Astrocyte (in vitro differentiated cells and primary cell): ENCODE data around the gene LSM5. TPM values are rescaled to one million over a fixed set of nuclear protein-coding genes. Genes with fewer than 3 reads are reported as not detected.

ENCODE experiments used
- DNase-seq: peaks from one replicate; pipeline ENCODE4 v3.0.0-alpha.2; 2010; ENCODE audit warnings: low read depth
- FAIRE-seq: peaks from 2 replicates; lab custom pipeline; 2011; peaks lifted over from hg19 to GRCh38; lab: Jason Lieb, UNC
- H2AFZ ChIP-seq: 2 replicates; pipeline ENCODE4 v1.6.0; 2012; ENCODE audit warnings: low read depth, low read length, inconsistent platforms
- H3K27ac ChIP-seq: 2 replicates; pipeline ENCODE4 v1.5.1; 2011; ENCODE audit warnings: low read depth, low read length, inconsistent platforms
- H3K27me3 ChIP-seq: 2 replicates; pipeline ENCODE4 v1.6.0; 2011; ENCODE audit warnings: low read length, inconsistent platforms; ENCODE audit not compliant: insufficient read depth
- H3K36me3 ChIP-seq: 2 replicates; pipeline ENCODE4 v1.5.1; 2011; ENCODE audit warnings: low read length, inconsistent platforms; ENCODE audit not compliant: insufficient read depth
- H3K4me1 ChIP-seq: 2 replicates; pipeline ENCODE4 v1.5.1; 2011; ENCODE audit warnings: low read length, inconsistent platforms; ENCODE audit not compliant: insufficient read depth
- H3K4me2 ChIP-seq: 2 replicates; pipeline ENCODE4 v1.6.0; 2012; ENCODE audit warnings: low read length, inconsistent platforms
- H3K4me3 ChIP-seq: 2 replicates; pipeline ENCODE4 v1.5.1; 2011; ENCODE audit warnings: low read depth, mild to moderate bottlenecking, low read length, inconsistent platforms; ENCODE audit not compliant: insufficient read depth
- H3K79me2 ChIP-seq: 2 replicates; pipeline ENCODE4 v1.6.0; 2012; ENCODE audit warnings: mild to moderate bottlenecking, low read length, inconsistent platforms; ENCODE audit not compliant: insufficient read depth
- H3K9ac ChIP-seq: 2 replicates; pipeline ENCODE4 v1.6.0; 2012; ENCODE audit warnings: mild to moderate bottlenecking, low read length, inconsistent platforms
- H3K9me3 ChIP-seq: 2 replicates; pipeline ENCODE4 v1.5.1; 2012; ENCODE audit warnings: low read depth, mild to moderate bottlenecking, low read length, inconsistent platforms; ENCODE audit not compliant: insufficient read depth
- H4K20me1 ChIP-seq: 2 replicates; pipeline ENCODE4 v1.6.0; 2012; ENCODE audit warnings: low read length, inconsistent platforms; ENCODE audit not compliant: insufficient read depth
- H3K27ac Mint-ChIP-seq: one replicate; pipeline ENCODE4 v1.8.0; 2021; ENCODE audit warnings: mild to moderate bottlenecking, mixed read lengths; ENCODE audit not compliant: unreplicated experiment
- H3K27me3 Mint-ChIP-seq: one replicate; pipeline ENCODE4 v1.8.0; 2021; ENCODE audit warnings: low read depth, mixed read lengths; ENCODE audit not compliant: unreplicated experiment
- H3K36me3 Mint-ChIP-seq: one replicate; pipeline ENCODE4 v1.8.0; 2021; ENCODE audit warnings: low read depth, mixed read lengths; ENCODE audit not compliant: unreplicated experiment
- H3K4me1 Mint-ChIP-seq: one replicate; pipeline ENCODE4 v1.8.0; 2021; ENCODE audit warnings: low read depth, mixed read lengths; ENCODE audit not compliant: unreplicated experiment
- H3K4me3 Mint-ChIP-seq: one replicate; pipeline ENCODE4 v1.8.0; 2021; ENCODE audit warnings: mild to moderate bottlenecking, moderate library complexity, mixed read lengths; ENCODE audit not compliant: unreplicated experiment
- H3K9me3 Mint-ChIP-seq: one replicate; pipeline ENCODE4 v1.8.0; 2021; ENCODE audit warnings: mild to moderate bottlenecking, mixed read lengths; ENCODE audit not compliant: unreplicated experiment
- CTCF ChIP-seq: IDR thresholded peaks from 2 replicates; pipeline ENCODE4 v1.5.1; 2011; ENCODE audit warnings: low read depth, mild to moderate bottlenecking, inconsistent platforms, low read length, moderate library complexity; ENCODE audit not compliant: insufficient read depth
- EZH2 ChIP-seq: IDR thresholded peaks from 2 replicates; pipeline ENCODE4 v1.6.1; 2012; ENCODE audit warnings: mild to moderate bottlenecking, low read length, inconsistent platforms; ENCODE audit not compliant: insufficient read depth
- total RNA-seq: library from RNA; stranded (reverse); gene quantifications from 2 replicates; pipeline ENCODE4 v1.2.1, GENCODE V29; 2021

The LSM5 gene
- total RNA-seq, 1 donor from 2014 or later, result 36.2 TPM

GRCh38 chr7:32522746-32523530, 32.8 kb upstream of the LSM5 start:
- no peak for TF ChIP-seq CTCF
- TF ChIP-seq EZH2, result no peak
- Mint-ChIP-seq H3K27me3 (no peaks in the 10 kb centered on the region), H3K4me1 (no peaks in the 10 kb centered on the region), H3K36me3 (peaks cover 25% of the 10 kb centered on the region), H3K9me3 (peaks cover 11% of the 10 kb centered on the region), H3K27ac (no peak overlapping the region), H3K4me3 (no peak overlapping the region)
- no peak for DNase-seq
- H3K79me2 ChIP-seq, result peaks cover 90% of the 10 kb centered on the region
- no peaks in the 10 kb centered on the region for H3K4me1 ChIP-seq
- no peak for FAIRE-seq
- no peaks in the 10 kb centered on the region for H3K36me3 ChIP-seq
- no peak overlapping the region for H2AFZ ChIP-seq
- no peak overlapping the region for H3K4me2 ChIP-seq
- peaks cover 5% of the 10 kb centered on the region for H3K9me3 ChIP-seq
- no peak overlapping the region for H3K27ac ChIP-seq
- no peak overlapping the region for H3K4me3 ChIP-seq
- H3K27me3 ChIP-seq, result no peaks in the 10 kb centered on the region
- H3K9ac ChIP-seq, result no peak overlapping the region
- peaks cover 46% of the 10 kb centered on the region for H4K20me1 ChIP-seq

- Mint-ChIP-seq H3K4me1 (peaks cover 23% of the 10 kb centered on the region), H3K27me3 (no peaks in the 10 kb centered on the region), H3K4me3 (no peak overlapping the region), H3K9me3 (peaks cover 11% of the 10 kb centered on the region), H3K27ac (no peak overlapping the region), H3K36me3 (peaks cover 23% of the 10 kb centered on the region)
- no peak overlapping the region for H3K4me2 ChIP-seq
- H3K79me2 ChIP-seq, result peaks cover 84% of the 10 kb centered on the region
- H3K4me1 ChIP-seq, result peaks cover 10% of the 10 kb centered on the region
- FAIRE-seq (no peak), DNase-seq (no peak)
- no peaks in the 10 kb centered on the region for H3K36me3 ChIP-seq
- H2AFZ ChIP-seq, result no peak overlapping the region
- peaks cover 8% of the 10 kb centered on the region for H3K9me3 ChIP-seq
- H3K27ac ChIP-seq, result no peak overlapping the region
- TF ChIP-seq CTCF, result no peak
- TF ChIP-seq EZH2, result no peak
- no peak overlapping the region for H3K9ac ChIP-seq
- no peaks in the 10 kb centered on the region for H3K27me3 ChIP-seq
- H3K4me3 ChIP-seq, result no peak overlapping the region
- peaks cover 21% of the 10 kb centered on the region for H4K20me1 ChIP-seq
Measured at GRCh38 chr7:32519763-32520162, 29.6 kb upstream of the LSM5 start.
